Measurements from ENCODE around the gene PHF14. TPM values are rescaled to one million over a fixed set of nuclear protein-coding genes. Genes with fewer than 3 reads are reported as not detected.
"Not testable (repeated sequence)": the region's sequence is repeated elsewhere in the genome, so short reads cannot be mapped to it uniquely, and the experiment has no call there.

Gene PHF14
- total RNA-seq, 1 experiment from 2014 or later, result 35.4 TPM

- Histone ChIP-seq H3K27ac (ENCODE audit: low read length) (no peak overlapping the region), H3K79me2 (ENCODE audit: low read length) (peaks cover 41% of the 10 kb centered on the region), H3K4me2 (ENCODE audit: low read length) (peak overlapping the region; percentile 83), H3K36me3 (ENCODE audit: low read depth, low read length) (peaks cover 18% of the 10 kb centered on the region), H3K9me2 (replicated peaks; ENCODE audit: low read length) (no peaks in the 10 kb centered on the region), H3K9ac (ENCODE audit: low read length) (peak overlapping the region; percentile 95), H3K4me1 (ENCODE audit: insufficient read depth, low read length) (peaks cover 8% of the 10 kb centered on the region), H3F3A (ENCODE audit: low read length, unreplicated experiment) (no peaks in the 10 kb centered on the region), H3K4me3 (ENCODE audit: low read length) (peak overlapping the region; percentile 96), H3K9me3 (ENCODE audit: low read length) (no peaks in the 10 kb centered on the region), H3K27me3 (ENCODE audit: low read length) (no peaks in the 10 kb centered on the region), H2AFZ (ENCODE audit: low read length) (peak overlapping the region; percentile 99), H4K20me1 (ENCODE audit: low read length) (0 out of 2 replicates have a peak, but pooled peaks cover 13% of the 10 kb centered on the region)
- no peak; the same call in 1 of the 2 replicates for TF ChIP-seq EZH2phosphoT487 (IDR thresholded peaks at IDR 0.05; ENCODE audit: borderline replicate concordance, low read length)
- TF ChIP-seq CTCF (conservative IDR thresholded peaks at IDR 0.05; ENCODE audit: low read depth, low read length), result no peak
- TF ChIP-seq EZH2 (IDR thresholded peaks at IDR 0.05; ENCODE audit: low read length, unreplicated experiment), result no peak
- TSS peak; percentile 94 for BruUV-seq (replicated peaks)
- ATAC-seq, result peak; percentile 2; the same call in 1 of the 2 replicates
- POLR2A ChIA-PET (ENCODE audit: unreplicated experiment), result interaction anchor here (0.6 kb wide), 1 partner anchor 8 kb away, joined by 3 read pairs; no protein-coding TSS in a partner anchor
- DNase-seq, result peak; percentile 7
- intact Hi-C loops (cut with micrococcal nuclease), result loop anchor here (1.0 kb wide), 2 partner anchors 32 to 403 kb away; partner anchors contain the start of gene PHF14
- CTCF ChIA-PET, result interaction anchor here (0.6 kb wide), 1 partner anchor 390 kb away, joined by 9 read pairs; no protein-coding TSS in a partner anchor
Measured at GRCh38 chr7:10940704-10941355, 32.8 kb upstream of the PHF14 start.

DNA sequence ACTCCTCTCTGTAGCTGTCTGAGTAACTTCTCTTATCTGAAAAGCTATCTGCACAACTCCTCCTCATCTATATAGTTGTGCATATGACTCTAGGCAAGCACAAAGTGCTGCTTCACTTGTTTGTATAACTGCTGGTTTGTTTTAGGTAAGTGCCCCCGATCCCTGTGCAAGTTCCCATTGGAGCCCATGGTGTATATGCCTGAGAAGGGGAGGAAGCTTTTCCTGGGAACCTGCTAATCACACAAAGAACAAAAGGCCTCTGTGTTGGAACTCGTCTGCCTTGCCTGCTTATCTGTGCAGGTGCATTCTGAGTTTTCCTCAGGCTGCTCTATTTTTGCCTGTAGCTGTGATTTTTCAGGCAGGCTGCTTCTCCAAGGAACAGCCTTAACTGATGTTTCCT, 23.2 kb upstream of the PHF14 start:
- H3K4me1 ChIP-seq (ENCODE audit: insufficient read depth, low read length), result no peaks in the 10 kb centered on the region
- H3K27me3 ChIP-seq (ENCODE audit: low read length), result no peaks in the 10 kb centered on the region
- no TSS peak for BruUV-seq (replicated peaks)
- no peaks in the 10 kb centered on the region for H3K79me2 ChIP-seq (ENCODE audit: low read length)
- no peak overlapping the region for H3K27ac ChIP-seq (ENCODE audit: low read length)
- POLR2A ChIA-PET (ENCODE audit: unreplicated experiment), result no interaction called here
- no peaks in the 10 kb centered on the region for H3K36me3 ChIP-seq (ENCODE audit: low read depth, low read length)
- intact Hi-C loops (cut with micrococcal nuclease), result no loop called here
- no peaks in the 10 kb centered on the region for H3K9me2 ChIP-seq (replicated peaks; ENCODE audit: low read length)
- TF ChIP-seq CTCF (conservative IDR thresholded peaks at IDR 0.05; ENCODE audit: low read depth, low read length) (no peak), EZH2 (IDR thresholded peaks at IDR 0.05; ENCODE audit: low read length, unreplicated experiment) (no peak), EZH2phosphoT487 (IDR thresholded peaks at IDR 0.05; ENCODE audit: borderline replicate concordance, low read length) (no peak)
- no peaks in the 10 kb centered on the region for H3F3A ChIP-seq (ENCODE audit: low read length, unreplicated experiment)
- DNase-seq (no peak), ATAC-seq (no peak)
- H3K9ac ChIP-seq (ENCODE audit: low read length), result no peak overlapping the region
- H2AFZ ChIP-seq (ENCODE audit: low read length), result no peak overlapping the region
- CTCF ChIA-PET, result no interaction called here
- no peak overlapping the region for H3K4me2 ChIP-seq (ENCODE audit: low read length)
- H3K4me3 ChIP-seq (ENCODE audit: low read length), result no peak overlapping the region
- H3K9me3 ChIP-seq (ENCODE audit: low read length), result no peaks in the 10 kb centered on the region
- no peaks in the 10 kb centered on the region for H4K20me1 ChIP-seq (ENCODE audit: low read length)

DNA sequence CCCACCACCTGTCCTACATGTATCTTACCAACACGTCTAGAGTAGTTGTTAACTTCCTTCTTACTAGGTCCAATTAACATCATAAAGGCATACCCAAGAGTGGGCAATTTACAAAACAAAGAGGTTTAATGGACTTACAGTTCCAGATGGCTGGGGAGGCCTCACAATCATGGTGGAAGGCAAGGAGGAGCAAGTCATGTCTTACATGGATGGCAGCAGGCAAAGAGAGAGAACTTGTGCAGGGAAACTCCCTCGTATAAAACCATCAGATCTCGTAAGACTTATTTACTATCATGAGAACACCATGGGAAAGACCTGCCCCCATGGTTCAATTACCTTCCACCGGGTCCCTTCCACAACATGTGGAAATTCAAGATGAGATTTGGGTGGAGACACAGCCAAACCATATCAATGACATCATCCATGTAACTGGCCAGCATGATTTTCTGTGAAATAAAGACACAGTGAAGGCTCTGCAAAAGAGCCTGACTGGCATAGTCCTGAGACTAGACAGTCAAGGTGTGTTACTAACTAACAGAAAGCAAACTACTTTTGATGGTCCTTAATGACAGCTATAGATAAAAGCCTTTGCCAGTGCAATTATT, 22.6 kb upstream of the PHF14 start:
- H3K9me2 ChIP-seq (replicated peaks; ENCODE audit: low read length); H3K27ac ChIP-seq (ENCODE audit: low read length); intact Hi-C loops (cut with micrococcal nuclease); H3K79me2 ChIP-seq (ENCODE audit: low read length); H3K4me1 ChIP-seq (ENCODE audit: insufficient read depth, low read length); CTCF ChIA-PET; H2AFZ ChIP-seq (ENCODE audit: low read length); H3K4me3 ChIP-seq (ENCODE audit: low read length); ATAC-seq; H3K36me3 ChIP-seq (ENCODE audit: low read depth, low read length); H3K9me3 ChIP-seq (ENCODE audit: low read length); DNase-seq; BruUV-seq (replicated peaks); H3K4me2 ChIP-seq (ENCODE audit: low read length); POLR2A ChIA-PET (ENCODE audit: unreplicated experiment); H3K9ac ChIP-seq (ENCODE audit: low read length); H3F3A ChIP-seq (ENCODE audit: low read length, unreplicated experiment); H3K27me3 ChIP-seq (ENCODE audit: low read length); H4K20me1 ChIP-seq (ENCODE audit: low read length): not testable (repeated sequence)

Measured in PC-3 (cell line).